ENCODE data around the gene MEIKIN. TPM values are rescaled to one million over a fixed set of nuclear protein-coding genes. Genes with fewer than 3 reads are reported as not detected.

MEIKIN gene
- total and polyA plus RNA-seq, 2 experiments from 2014 or later = not detected

DNA sequence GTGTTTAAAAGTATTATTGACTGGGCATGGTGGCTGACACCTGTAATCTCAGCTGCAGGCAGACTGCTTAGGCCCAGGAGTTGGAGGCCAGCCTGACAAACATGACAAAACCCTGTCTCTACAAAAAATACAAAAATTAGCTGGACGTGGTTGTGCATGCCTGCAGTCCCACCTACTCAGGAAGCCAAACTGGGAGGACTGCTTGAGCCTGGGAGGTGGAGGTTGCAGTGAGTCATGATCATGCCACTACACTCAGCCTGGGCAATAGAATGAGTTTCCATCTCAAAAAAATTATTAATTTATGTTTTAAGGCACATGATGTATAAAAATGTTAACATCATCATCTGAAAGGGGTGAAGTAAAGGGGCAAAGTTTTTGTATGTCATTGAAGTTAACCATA lies 98.9 kb downstream of the MEIKIN start (continued):
- TF ChIP-seq ZNF462 (CRISPR knock-in tag; IDR thresholded peaks at IDR 0.05) (no peak), NANOG (IDR thresholded peaks at IDR 0.05; ENCODE audit: borderline replicate concordance) (no peak)

GRCh38 chr5:131845828-131846227 lies 99.6 kb downstream of the MEIKIN start:
- H3K36me3 Mint-ChIP-seq (ENCODE audit: low read depth) = peaks cover 25% of the 10 kb centered on the region
- Histone ChIP-seq H3K4me1 (ENCODE audit: insufficient read depth) (no peaks in the 10 kb centered on the region), H3K36me3 (ENCODE audit: insufficient read depth) (peaks cover 3% of the 10 kb centered on the region; the same call in 1 of the 2 replicates), H3K4me2 (no peak overlapping the region), H3F3A (replicated peaks; ENCODE audit: low read depth) (no peaks in the 10 kb centered on the region), H3K9me2 (ENCODE audit: insufficient read depth) (no peaks in the 10 kb centered on the region), H2AFZ (no peak overlapping the region), H3K4me3 (no peak overlapping the region), H4K20me1 (replicated peaks; ENCODE audit: insufficient read depth) (no peaks in the 10 kb centered on the region), H3K27ac (ENCODE audit: low read depth) (no peak overlapping the region), H3K79me2 (replicated peaks; ENCODE audit: insufficient read depth) (no peaks in the 10 kb centered on the region), H3K27me3 (ENCODE audit: insufficient read depth) (no peaks in the 10 kb centered on the region)
- ATAC-seq (no peak), DNase-seq (ENCODE audit: low spot score) (no peak)
- H3K27ac Mint-ChIP-seq = no peak overlapping the region
- H3K4me3 Mint-ChIP-seq = no peak overlapping the region
- H3K27me3 Mint-ChIP-seq (ENCODE audit: insufficient read depth, low read depth, poor library complexity) = no peaks in the 10 kb centered on the region
- peaks cover 60% of the 10 kb centered on the region for H3K9me3 Mint-ChIP-seq
- no peaks in the 10 kb centered on the region for H3K4me1 Mint-ChIP-seq
- TF ChIP-seq STAT1 (IDR thresholded peaks at IDR 0.05; ENCODE audit: unreplicated experiment) = no peak
- TF ChIP-seq ZNF331 (CRISPR knock-in tag; IDR thresholded peaks at IDR 0.05; ENCODE audit: low read depth) = no peak
- TF ChIP-seq ZNF114 (CRISPR knock-in tag; IDR thresholded peaks at IDR 0.05) = no peak
- TF ChIP-seq, protein P1, sequence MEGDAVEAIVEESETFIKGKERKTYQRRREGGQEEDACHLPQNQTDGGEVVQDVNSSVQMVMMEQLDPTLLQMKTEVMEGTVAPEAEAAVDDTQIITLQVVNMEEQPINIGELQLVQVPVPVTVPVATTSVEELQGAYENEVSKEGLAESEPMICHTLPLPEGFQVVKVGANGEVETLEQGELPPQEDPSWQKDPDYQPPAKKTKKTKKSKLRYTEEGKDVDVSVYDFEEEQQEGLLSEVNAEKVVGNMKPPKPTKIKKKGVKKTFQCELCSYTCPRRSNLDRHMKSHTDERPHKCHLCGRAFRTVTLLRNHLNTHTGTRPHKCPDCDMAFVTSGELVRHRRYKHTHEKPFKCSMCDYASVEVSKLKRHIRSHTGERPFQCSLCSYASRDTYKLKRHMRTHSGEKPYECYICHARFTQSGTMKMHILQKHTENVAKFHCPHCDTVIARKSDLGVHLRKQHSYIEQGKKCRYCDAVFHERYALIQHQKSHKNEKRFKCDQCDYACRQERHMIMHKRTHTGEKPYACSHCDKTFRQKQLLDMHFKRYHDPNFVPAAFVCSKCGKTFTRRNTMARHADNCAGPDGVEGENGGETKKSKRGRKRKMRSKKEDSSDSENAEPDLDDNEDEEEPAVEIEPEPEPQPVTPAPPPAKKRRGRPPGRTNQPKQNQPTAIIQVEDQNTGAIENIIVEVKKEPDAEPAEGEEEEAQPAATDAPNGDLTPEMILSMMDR (conservative IDR thresholded peaks at IDR 0.05; ENCODE audit: low read depth in 2 of 2) = no peak
- TF ChIP-seq, protein P2, sequence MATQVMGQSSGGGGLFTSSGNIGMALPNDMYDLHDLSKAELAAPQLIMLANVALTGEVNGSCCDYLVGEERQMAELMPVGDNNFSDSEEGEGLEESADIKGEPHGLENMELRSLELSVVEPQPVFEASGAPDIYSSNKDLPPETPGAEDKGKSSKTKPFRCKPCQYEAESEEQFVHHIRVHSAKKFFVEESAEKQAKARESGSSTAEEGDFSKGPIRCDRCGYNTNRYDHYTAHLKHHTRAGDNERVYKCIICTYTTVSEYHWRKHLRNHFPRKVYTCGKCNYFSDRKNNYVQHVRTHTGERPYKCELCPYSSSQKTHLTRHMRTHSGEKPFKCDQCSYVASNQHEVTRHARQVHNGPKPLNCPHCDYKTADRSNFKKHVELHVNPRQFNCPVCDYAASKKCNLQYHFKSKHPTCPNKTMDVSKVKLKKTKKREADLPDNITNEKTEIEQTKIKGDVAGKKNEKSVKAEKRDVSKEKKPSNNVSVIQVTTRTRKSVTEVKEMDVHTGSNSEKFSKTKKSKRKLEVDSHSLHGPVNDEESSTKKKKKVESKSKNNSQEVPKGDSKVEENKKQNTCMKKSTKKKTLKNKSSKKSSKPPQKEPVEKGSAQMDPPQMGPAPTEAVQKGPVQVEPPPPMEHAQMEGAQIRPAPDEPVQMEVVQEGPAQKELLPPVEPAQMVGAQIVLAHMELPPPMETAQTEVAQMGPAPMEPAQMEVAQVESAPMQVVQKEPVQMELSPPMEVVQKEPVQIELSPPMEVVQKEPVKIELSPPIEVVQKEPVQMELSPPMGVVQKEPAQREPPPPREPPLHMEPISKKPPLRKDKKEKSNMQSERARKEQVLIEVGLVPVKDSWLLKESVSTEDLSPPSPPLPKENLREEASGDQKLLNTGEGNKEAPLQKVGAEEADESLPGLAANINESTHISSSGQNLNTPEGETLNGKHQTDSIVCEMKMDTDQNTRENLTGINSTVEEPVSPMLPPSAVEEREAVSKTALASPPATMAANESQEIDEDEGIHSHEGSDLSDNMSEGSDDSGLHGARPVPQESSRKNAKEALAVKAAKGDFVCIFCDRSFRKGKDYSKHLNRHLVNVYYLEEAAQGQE (IDR thresholded peaks at IDR 0.05; ENCODE audit: unreplicated experiment) = no peak
- no peak for TF ChIP-seq CREB1 (CRISPR knock-in tag; IDR thresholded peaks at IDR 0.05; ENCODE audit: low read depth)
- TF ChIP-seq, protein P3, sequence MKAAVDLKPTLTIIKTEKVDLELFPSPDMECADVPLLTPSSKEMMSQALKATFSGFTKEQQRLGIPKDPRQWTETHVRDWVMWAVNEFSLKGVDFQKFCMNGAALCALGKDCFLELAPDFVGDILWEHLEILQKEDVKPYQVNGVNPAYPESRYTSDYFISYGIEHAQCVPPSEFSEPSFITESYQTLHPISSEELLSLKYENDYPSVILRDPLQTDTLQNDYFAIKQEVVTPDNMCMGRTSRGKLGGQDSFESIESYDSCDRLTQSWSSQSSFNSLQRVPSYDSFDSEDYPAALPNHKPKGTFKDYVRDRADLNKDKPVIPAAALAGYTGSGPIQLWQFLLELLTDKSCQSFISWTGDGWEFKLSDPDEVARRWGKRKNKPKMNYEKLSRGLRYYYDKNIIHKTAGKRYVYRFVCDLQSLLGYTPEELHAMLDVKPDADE (IDR thresholded peaks at IDR 0.05) = no peak
- TF ChIP-seq EZH2phosphoT487 (IDR thresholded peaks at IDR 0.05; ENCODE audit: unreplicated experiment) = no peak
- TF ChIP-seq EZH2 (IDR thresholded peaks at IDR 0.05; ENCODE audit: low read depth, unreplicated experiment) = no peak
